Measurements from ENCODE around the gene ATP8A2.
"Not testable (repeated sequence)": the region's sequence is repeated elsewhere in the genome, so short reads cannot be mapped to it uniquely, and the experiment has no call there.

The ATP8A2 gene

GRCh38 chr13:25501231-25501630, 129.5 kb downstream of the ATP8A2 start:
- no peak for TF ChIP-seq CTCF (IDR thresholded peaks at IDR 0.05)
- Histone ChIP-seq H3K9me3 (no peaks in the 10 kb centered on the region), H3K4me1 (ENCODE audit: control insufficient read depth in 1 of 2, insufficient read depth in 1 of 2, low read depth in 1 of 2, low read length in 1 of 2) (no peaks in the 10 kb centered on the region)

GRCh38 chr13:25502031-25502430, 130.3 kb downstream of the ATP8A2 start:
- Histone ChIP-seq H3K27me3 (no peaks in the 10 kb centered on the region), H3K36me3 (no peaks in the 10 kb centered on the region), H3K27ac (no peak overlapping the region), H3K9me3 (no peaks in the 10 kb centered on the region), H3K4me3 (ENCODE audit: low read depth in 1 of 2, low read length in 1 of 2) (no peak overlapping the region), H3K4me1 (ENCODE audit: control insufficient read depth in 1 of 2, insufficient read depth in 1 of 2, low read depth in 1 of 2, low read length in 1 of 2) (no peaks in the 10 kb centered on the region)
- no peak for TF ChIP-seq CTCF (IDR thresholded peaks at IDR 0.05)

More at GRCh38 chr13:25501231-25501630, 129.5 kb downstream of the ATP8A2 start:
- Histone ChIP-seq H3K4me3 (ENCODE audit: low read depth in 1 of 2, low read length in 1 of 2) (no peak overlapping the region), H3K27me3 (no peaks in the 10 kb centered on the region), H3K36me3 (no peaks in the 10 kb centered on the region), H3K27ac (no peak overlapping the region)

GRCh38 chr13:25502551-25502950, 130.8 kb downstream of the ATP8A2 start:
- H3K9me3 ChIP-seq = no peaks in the 10 kb centered on the region
- H3K4me3 ChIP-seq (ENCODE audit: low read depth in 1 of 2, low read length in 1 of 2) = no peak overlapping the region
- H3K36me3 ChIP-seq = no peaks in the 10 kb centered on the region
- H3K4me1 ChIP-seq (ENCODE audit: control insufficient read depth in 1 of 2, insufficient read depth in 1 of 2, low read depth in 1 of 2, low read length in 1 of 2) = no peaks in the 10 kb centered on the region
- no peak for TF ChIP-seq CTCF (IDR thresholded peaks at IDR 0.05)
- no peak overlapping the region for H3K27ac ChIP-seq
- no peaks in the 10 kb centered on the region for H3K27me3 ChIP-seq

GRCh38 chr13:25503856-25504255, 132.1 kb downstream of the ATP8A2 start:
- TF ChIP-seq CTCF (IDR thresholded peaks at IDR 0.05) = no peak
- no peak overlapping the region for H3K4me3 ChIP-seq (ENCODE audit: low read depth in 1 of 2, low read length in 1 of 2)
- H3K4me1 ChIP-seq (ENCODE audit: control insufficient read depth in 1 of 2, insufficient read depth in 1 of 2, low read depth in 1 of 2, low read length in 1 of 2) = no peaks in the 10 kb centered on the region
- H3K27me3 ChIP-seq = no peaks in the 10 kb centered on the region
- no peaks in the 10 kb centered on the region for H3K9me3 ChIP-seq
- no peaks in the 10 kb centered on the region for H3K36me3 ChIP-seq
- H3K27ac ChIP-seq = no peak overlapping the region

GRCh38 chr13:25507841-25508240, 136.1 kb downstream of the ATP8A2 start:
- no peak for TF ChIP-seq CTCF (IDR thresholded peaks at IDR 0.05)

GRCh38 chr13:25513060-25513459, 141.3 kb downstream of the ATP8A2 start:
- H3K36me3 ChIP-seq; H3K27me3 ChIP-seq; H3K4me1 ChIP-seq (ENCODE audit: control insufficient read depth in 1 of 2, insufficient read depth in 1 of 2, low read depth in 1 of 2, low read length in 1 of 2); H3K4me3 ChIP-seq (ENCODE audit: low read depth in 1 of 2, low read length in 1 of 2); H3K27ac ChIP-seq; H3K9me3 ChIP-seq: not testable (repeated sequence)

More at GRCh38 chr13:25507841-25508240, 136.1 kb downstream of the ATP8A2 start:
- Histone ChIP-seq H3K4me1 (ENCODE audit: control insufficient read depth in 1 of 2, insufficient read depth in 1 of 2, low read depth in 1 of 2, low read length in 1 of 2) (no peaks in the 10 kb centered on the region), H3K4me3 (ENCODE audit: low read depth in 1 of 2, low read length in 1 of 2) (no peak overlapping the region), H3K27ac (no peak overlapping the region), H3K9me3 (no peaks in the 10 kb centered on the region), H3K36me3 (no peaks in the 10 kb centered on the region), H3K27me3 (no peaks in the 10 kb centered on the region)

Data from neutrophil (primary cell).